Measurements from ENCODE around the gene FOXO1. TPM values are rescaled to one million over a fixed set of nuclear protein-coding genes. Genes with fewer than 3 reads are reported as not detected.
A peak's percentile ranks its signal among the peaks of the same experiment; 100 is the strongest.

The FOXO1 gene
- total RNA-seq, 5 donors from 2014 or later (not counting 1 experiment from before 2014, with no cell fraction given), result 73.0 to 89.1 (median 84.5) TPM

GRCh38 chr13:40589285-40590109 is 76.9 kb downstream of the FOXO1 start:
- no peaks in the 10 kb centered on the region for H3K36me3 ChIP-seq (ENCODE audit: control insufficient read depth in 2 of 2, extremely low read depth in 1 of 2, insufficient read depth in 1 of 2, low read length in 1 of 2)
- H3K4me1 ChIP-seq (ENCODE audit: control insufficient read depth in 1 of 2, extremely low read depth in 1 of 2, insufficient read depth in 2 of 2, low read length in 2 of 2), result peaks cover 61 to 62% of the 10 kb centered on the region in 2 experiments
- peak overlapping the region; percentile 27 for H3K27ac ChIP-seq (ENCODE audit: low read length)
- H3K4me3 ChIP-seq (ENCODE audit: control insufficient read depth in 1 of 2, extremely low read depth in 1 of 2, low read length in 1 of 2), result peak overlapping the region in 1 of 2 donors; percentile 8
- POLR2A ChIA-PET, result no interaction called here
- Mint-ChIP-seq H3K36me3 (peaks cover 2% of the 10 kb centered on the region), H3K4me3 (peak overlapping the region; percentile 55 to 65 (median 59)), H3K4me1 (peaks cover 97 to 99% (median 97%) of the 10 kb centered on the region in 3 donors), H3K9me3 (no peaks in the 10 kb centered on the region), H3K27me3 (no peaks in the 10 kb centered on the region), H3K27ac (peak overlapping the region; percentile 83 to 93)
- no CpG with 5 or more reads among the region's 4 CpGs for WGBS (ENCODE audit: insufficient coverage)
- ATAC-seq (replicated peaks in 1 of 4) (peak in 3 of 4 experiments; percentile 22 to 45 (median 34)), DNase-seq (no peak)
- no peaks in the 10 kb centered on the region for H3K9me3 ChIP-seq
- no peaks in the 10 kb centered on the region for H3K27me3 ChIP-seq (replicated peaks in 1 of 2; ENCODE audit: control insufficient read depth in 2 of 2, extremely low read depth in 1 of 2, insufficient read depth in 2 of 2, low read length in 1 of 2)
- CTCF ChIA-PET, result no interaction called here

- Histone ChIP-seq H3K27me3 (replicated peaks in 1 of 2; ENCODE audit: control insufficient read depth in 2 of 2, extremely low read depth in 1 of 2, insufficient read depth in 2 of 2, low read length in 1 of 2) (no peaks in the 10 kb centered on the region), H3K4me3 (ENCODE audit: control insufficient read depth in 1 of 2, extremely low read depth in 1 of 2, low read length in 1 of 2) (no peak overlapping the region), H3K27ac (ENCODE audit: low read length) (no peak overlapping the region), H3K36me3 (ENCODE audit: control insufficient read depth in 2 of 2, extremely low read depth in 1 of 2, insufficient read depth in 1 of 2, low read length in 1 of 2) (no peaks in the 10 kb centered on the region), H3K9me3 (no peaks in the 10 kb centered on the region), H3K4me1 (ENCODE audit: control insufficient read depth in 1 of 2, extremely low read depth in 1 of 2, insufficient read depth in 2 of 2, low read length in 2 of 2) (peaks cover 55 to 56% of the 10 kb centered on the region in 2 experiments)
- peaks cover 7 to 9% (median 8%) of the 10 kb centered on the region in 3 donors for H3K9me3 Mint-ChIP-seq
- WGBS (ENCODE audit: insufficient coverage), result no CpG with 5 or more reads among the region's 2 CpGs
- H3K36me3 Mint-ChIP-seq, result peaks cover 11% of the 10 kb centered on the region
- H3K4me3 Mint-ChIP-seq, result peak overlapping the region in 1 of 3 donors; percentile 65
- POLR2A ChIA-PET, result no interaction called here
- CTCF ChIA-PET, result no interaction called here
- DNase-seq (no peak), ATAC-seq (replicated peaks in 1 of 4) (no peak)
- no peaks in the 10 kb centered on the region for H3K27me3 Mint-ChIP-seq
- H3K27ac Mint-ChIP-seq, result peak overlapping the region in 1 of 2 donors; percentile 68
- H3K4me1 Mint-ChIP-seq, result peaks cover 90 to 93% (median 92%) of the 10 kb centered on the region in 3 donors
These were observed 78.3 kb downstream of the FOXO1 start for GRCh38 chr13:40588101-40588500.

GRCh38 chr13:40586886-40587565 is 79.4 kb downstream of the FOXO1 start:
- no peaks in the 10 kb centered on the region for H3K36me3 ChIP-seq (ENCODE audit: control insufficient read depth in 2 of 2, extremely low read depth in 1 of 2, insufficient read depth in 1 of 2, low read length in 1 of 2)
- ATAC-seq (replicated peaks in 1 of 4), result no peak
- no peaks in the 10 kb centered on the region for H3K27me3 Mint-ChIP-seq

GRCh38 chr13:40585911-40586471 is 80.5 kb downstream of the FOXO1 start:
- Mint-ChIP-seq H3K36me3 (peaks cover 18% of the 10 kb centered on the region), H3K27ac (peak overlapping the region in 1 of 2 donors; percentile 21), H3K27me3 (no peaks in the 10 kb centered on the region), H3K4me1 (peaks cover 89 to 92% (median 90%) of the 10 kb centered on the region in 3 donors), H3K9me3 (peaks cover 7 to 10% (median 10%) of the 10 kb centered on the region in 3 donors), H3K4me3 (peak overlapping the region in 1 of 3 donors; percentile 65)
- CTCF ChIA-PET, result no interaction called here
- H3K27me3 ChIP-seq (replicated peaks in 1 of 2; ENCODE audit: control insufficient read depth in 2 of 2, extremely low read depth in 1 of 2, insufficient read depth in 2 of 2, low read length in 1 of 2), result no peaks in the 10 kb centered on the region
- no peaks in the 10 kb centered on the region for H3K9me3 ChIP-seq
- H3K27ac ChIP-seq (ENCODE audit: low read length), result no peak overlapping the region
- peaks cover 49 to 58% of the 10 kb centered on the region in 2 experiments for H3K4me1 ChIP-seq (ENCODE audit: control insufficient read depth in 1 of 2, extremely low read depth in 1 of 2, insufficient read depth in 2 of 2, low read length in 2 of 2)
- POLR2A ChIA-PET, result no interaction called here
- DNase-seq (no peak), ATAC-seq (replicated peaks in 1 of 4) (no peak)
- no peak overlapping the region for H3K4me3 ChIP-seq (ENCODE audit: control insufficient read depth in 1 of 2, extremely low read depth in 1 of 2, low read length in 1 of 2)
- WGBS (ENCODE audit: insufficient coverage), result 33% methylated on average over 1 of the region's 1 CpG
- H3K36me3 ChIP-seq (ENCODE audit: control insufficient read depth in 2 of 2, extremely low read depth in 1 of 2, insufficient read depth in 1 of 2, low read length in 1 of 2), result no peaks in the 10 kb centered on the region

More at GRCh38 chr13:40586886-40587565, 79.4 kb downstream of the FOXO1 start:
- peak overlapping the region in 1 of 3 donors; percentile 65 for H3K4me3 Mint-ChIP-seq
- peak overlapping the region; percentile 25 to 85 for H3K27ac Mint-ChIP-seq
- no peak overlapping the region for H3K4me3 ChIP-seq (ENCODE audit: control insufficient read depth in 1 of 2, extremely low read depth in 1 of 2, low read length in 1 of 2)
- H3K27me3 ChIP-seq (replicated peaks in 1 of 2; ENCODE audit: control insufficient read depth in 2 of 2, extremely low read depth in 1 of 2, insufficient read depth in 2 of 2, low read length in 1 of 2), result no peaks in the 10 kb centered on the region
- ChIA-PET CTCF (interaction anchor here in 1 of 2 donors (0.7 kb wide), 1 partner anchor 517 kb away, joined by 3 read pairs; no protein-coding TSS in a partner anchor), POLR2A (interaction anchor here in 1 of 2 donors (0.7 kb wide), 1 partner anchor 103 kb away, joined by 9 read pairs; no protein-coding TSS in a partner anchor)
- peaks cover 7 to 10% (median 10%) of the 10 kb centered on the region in 3 donors for H3K9me3 Mint-ChIP-seq
- no peak overlapping the region for H3K27ac ChIP-seq (ENCODE audit: low read length)
- H3K4me1 ChIP-seq (ENCODE audit: control insufficient read depth in 1 of 2, extremely low read depth in 1 of 2, insufficient read depth in 2 of 2, low read length in 2 of 2), result peaks cover 53% of the 10 kb centered on the region in 2 experiments
- no peaks in the 10 kb centered on the region for H3K9me3 ChIP-seq
- WGBS (ENCODE audit: insufficient coverage), result no CpG with 5 or more reads among the region's 5 CpGs
- peaks cover 18% of the 10 kb centered on the region for H3K36me3 Mint-ChIP-seq
- DNase-seq, result no peak
- H3K4me1 Mint-ChIP-seq, result peaks cover 88 to 92% (median 91%) of the 10 kb centered on the region in 3 donors

GRCh38 chr13:40583738-40584137 is 82.7 kb downstream of the FOXO1 start:
- Histone ChIP-seq H3K4me3 (ENCODE audit: control insufficient read depth in 1 of 2, extremely low read depth in 1 of 2, low read length in 1 of 2) (no peak overlapping the region), H3K4me1 (ENCODE audit: control insufficient read depth in 1 of 2, extremely low read depth in 1 of 2, insufficient read depth in 2 of 2, low read length in 2 of 2) (peaks cover 47 to 52% of the 10 kb centered on the region in 2 experiments), H3K27ac (ENCODE audit: low read length) (no peak overlapping the region), H3K27me3 (replicated peaks in 1 of 2; ENCODE audit: control insufficient read depth in 2 of 2, extremely low read depth in 1 of 2, insufficient read depth in 2 of 2, low read length in 1 of 2) (no peaks in the 10 kb centered on the region), H3K36me3 (ENCODE audit: control insufficient read depth in 2 of 2, extremely low read depth in 1 of 2, insufficient read depth in 1 of 2, low read length in 1 of 2) (no peaks in the 10 kb centered on the region), H3K9me3 (no peaks in the 10 kb centered on the region)
- peak overlapping the region; percentile 24 to 26 for H3K27ac Mint-ChIP-seq
- H3K9me3 Mint-ChIP-seq, result peaks cover 7 to 10% (median 10%) of the 10 kb centered on the region in 3 donors
- no peak for ATAC-seq (replicated peaks in 1 of 4)
- DNase-seq, result no peak
- ChIA-PET CTCF (interaction anchor here in 1 of 2 donors (0.5 kb wide), 1 partner anchor 75 kb away, joined by 5 read pairs; no protein-coding TSS in a partner anchor), POLR2A (no interaction called here)
- H3K27me3 Mint-ChIP-seq, result no peaks in the 10 kb centered on the region
- H3K4me3 Mint-ChIP-seq, result peak overlapping the region in 1 of 3 donors; percentile 39
- H3K4me1 Mint-ChIP-seq, result peaks cover 89 to 92% (median 90%) of the 10 kb centered on the region in 3 donors
- peaks cover 18% of the 10 kb centered on the region for H3K36me3 Mint-ChIP-seq

- Mint-ChIP-seq H3K36me3 (peaks cover 18% of the 10 kb centered on the region), H3K27me3 (no peaks in the 10 kb centered on the region), H3K27ac (peak overlapping the region; percentile 26 to 68), H3K9me3 (peaks cover 7 to 10% (median 10%) of the 10 kb centered on the region in 3 donors), H3K4me3 (peak overlapping the region in 2 of 3 donors; percentile 10 to 56), H3K4me1 (peaks cover 89 to 92% (median 90%) of the 10 kb centered on the region in 3 donors)
- DNase-seq (no peak), ATAC-seq (replicated peaks in 1 of 4) (no peak)
- ChIA-PET CTCF (no interaction called here), POLR2A (interaction anchor here in 1 of 2 donors (0.6 kb wide), 1 partner anchor 18 kb away, joined by 3 read pairs; no protein-coding TSS in a partner anchor)
- 86% methylated on average over 2 of the region's 2 CpGs for WGBS (ENCODE audit: insufficient coverage)
- Histone ChIP-seq H3K27me3 (replicated peaks in 1 of 2; ENCODE audit: control insufficient read depth in 2 of 2, extremely low read depth in 1 of 2, insufficient read depth in 2 of 2, low read length in 1 of 2) (no peaks in the 10 kb centered on the region), H3K27ac (ENCODE audit: low read length) (no peak overlapping the region), H3K36me3 (ENCODE audit: control insufficient read depth in 2 of 2, extremely low read depth in 1 of 2, insufficient read depth in 1 of 2, low read length in 1 of 2) (no peaks in the 10 kb centered on the region), H3K4me3 (ENCODE audit: control insufficient read depth in 1 of 2, extremely low read depth in 1 of 2, low read length in 1 of 2) (no peak overlapping the region), H3K4me1 (ENCODE audit: control insufficient read depth in 1 of 2, extremely low read depth in 1 of 2, insufficient read depth in 2 of 2, low read length in 2 of 2) (peaks cover 46 to 57% of the 10 kb centered on the region in 2 experiments), H3K9me3 (no peaks in the 10 kb centered on the region)
These were observed 83.9 kb downstream of the FOXO1 start for GRCh38 chr13:40582531-40582930.

Measured in T-cell (primary cell).